HG03354 (cell line): Measurements from ENCODE around the gene DHX16.

Experiments used
- ATAC-seq: cut with Tn5 transposase; IDR thresholded peaks from one replicate; pipeline ENCODE4 v1.9.1; 2021; ENCODE audit warnings: mild to moderate bottlenecking; ENCODE audit not compliant: unreplicated experiment, poor library complexity, severe bottlenecking

The DHX16 gene

GRCh38 chr6:30645989-30646388, 26.8 kb downstream of the DHX16 start:
- ATAC-seq: no peak

DNA sequence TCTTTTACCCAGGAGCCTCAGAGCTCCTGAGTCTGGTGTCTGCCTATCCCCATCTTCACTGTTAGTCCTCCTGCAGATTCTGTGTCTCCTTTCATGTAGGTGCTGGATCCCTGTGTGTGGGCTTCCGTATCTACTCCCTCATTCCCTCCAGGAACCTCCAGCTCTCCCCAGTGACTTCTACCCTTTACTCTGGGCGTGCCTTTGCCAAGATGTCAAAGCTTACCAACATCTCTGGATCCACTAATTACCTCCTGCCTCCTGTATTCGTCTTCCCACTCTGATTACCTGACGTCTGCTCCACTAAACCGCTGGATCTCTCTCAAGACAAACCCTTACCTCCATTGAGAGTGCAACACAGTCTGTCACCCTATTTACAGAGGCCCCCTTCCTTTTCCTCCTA, 28.0 kb downstream of the DHX16 start:
- no peak for ATAC-seq

- ATAC-seq: no peak
Observed at GRCh38 chr6:30643656-30644055, 29.1 kb downstream of the DHX16 start.

- ATAC-seq: no peak
Observed at GRCh38 chr6:30641048-30641447, 31.8 kb downstream of the DHX16 start.

GRCh38 chr6:30640481-30640880, 32.3 kb downstream of the DHX16 start:
- no peak for ATAC-seq

- no peak for ATAC-seq
Observed at GRCh38 chr6:30635834-30636233, 37.0 kb downstream of the DHX16 start.

- ATAC-seq: peak; percentile 93
Observed at GRCh38 chr6:30626484-30627366, 46.1 kb downstream of the DHX16 start, which contains the start of gene ATAT1. Gene ATAT1, plus strand, starts transcription at chr6:30626874.

- ATAC-seq: no peak
Observed at GRCh38 chr6:30625511-30625910, 47.3 kb downstream of the DHX16 start.

DNA sequence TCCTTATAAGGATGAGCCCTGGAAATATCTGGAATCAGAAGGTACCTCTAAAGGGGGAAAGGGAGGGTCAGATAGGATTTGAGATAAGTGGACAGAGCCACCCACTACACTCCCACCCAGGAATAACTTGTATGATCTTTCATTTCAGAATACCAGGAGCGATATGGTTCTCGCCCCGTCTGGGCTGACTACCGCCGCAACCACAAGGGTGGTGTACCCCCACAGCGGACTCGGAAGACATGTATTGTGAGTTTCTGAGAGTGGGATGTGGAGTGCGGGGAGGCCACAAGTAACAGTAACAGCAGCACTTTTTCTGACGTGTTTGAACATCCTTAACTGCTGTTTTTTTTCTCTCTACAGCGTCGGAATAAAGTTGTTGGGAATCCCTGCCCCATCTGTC, 53.2 kb downstream of the DHX16 start:
- ATAC-seq: no peak

GRCh38 chr6:30618270-30618797, 54.5 kb downstream of the DHX16 start:
- ATAC-seq: no peak

- ATAC-seq: peak; percentile 76
Observed at GRCh38 chr6:30617565-30618269, 55.1 kb downstream of the DHX16 start, which contains the start of gene MRPS18B. Gene MRPS18B, plus strand, starts transcription at chr6:30617840. Its CDS starts 26 bp downstream, at chr6:30617866.

GRCh38 chr6:30616811-30617564, 55.8 kb downstream of the DHX16 start, which contains the start of gene PPP1R10:
Gene PPP1R10, minus strand, starts transcription at chr6:30617243. Its CDS starts 7,299 bp downstream, at chr6:30609944.
- peak; percentile 81 for ATAC-seq

DNA sequence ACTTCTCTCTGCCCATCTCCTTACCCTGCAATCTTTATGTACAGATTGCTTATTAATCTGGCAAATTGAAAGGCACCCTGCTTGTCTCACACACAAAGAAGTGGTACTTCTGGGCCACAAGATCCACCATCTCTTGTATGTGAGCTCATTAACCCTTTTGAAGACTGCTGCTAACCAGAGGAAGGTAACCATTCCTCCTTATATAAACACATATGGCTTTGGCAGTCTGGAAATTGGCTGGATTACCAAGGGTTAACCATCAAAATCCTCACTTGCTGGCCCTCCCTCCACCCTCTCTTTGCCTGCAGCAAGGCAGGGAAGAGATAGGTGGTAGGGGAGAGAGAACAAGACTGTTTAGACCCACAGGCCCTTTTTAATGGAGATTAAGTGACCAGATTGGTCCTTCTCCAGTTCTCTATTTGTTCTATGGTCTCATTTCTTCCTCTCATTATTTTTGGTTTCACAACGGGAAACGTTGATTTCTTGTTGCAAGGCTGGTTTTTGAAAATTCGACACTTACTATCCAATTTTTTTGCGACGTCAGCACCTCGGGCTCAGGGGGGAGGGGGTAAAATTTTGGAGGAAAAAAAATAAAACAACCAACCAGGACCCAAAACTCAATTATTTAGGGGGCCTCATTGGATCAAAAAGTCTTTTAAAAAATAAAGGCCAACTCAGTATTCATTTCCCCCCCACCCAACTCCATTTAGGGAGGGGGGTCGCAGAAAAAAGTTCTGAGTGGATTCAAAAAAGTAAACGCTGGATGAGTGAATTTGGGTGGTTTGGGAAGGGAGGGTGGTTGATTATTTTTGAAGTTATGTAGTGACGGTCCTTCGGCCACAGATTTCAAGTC, 56.6 kb downstream of the DHX16 start:
- ATAC-seq: no peak

DNA sequence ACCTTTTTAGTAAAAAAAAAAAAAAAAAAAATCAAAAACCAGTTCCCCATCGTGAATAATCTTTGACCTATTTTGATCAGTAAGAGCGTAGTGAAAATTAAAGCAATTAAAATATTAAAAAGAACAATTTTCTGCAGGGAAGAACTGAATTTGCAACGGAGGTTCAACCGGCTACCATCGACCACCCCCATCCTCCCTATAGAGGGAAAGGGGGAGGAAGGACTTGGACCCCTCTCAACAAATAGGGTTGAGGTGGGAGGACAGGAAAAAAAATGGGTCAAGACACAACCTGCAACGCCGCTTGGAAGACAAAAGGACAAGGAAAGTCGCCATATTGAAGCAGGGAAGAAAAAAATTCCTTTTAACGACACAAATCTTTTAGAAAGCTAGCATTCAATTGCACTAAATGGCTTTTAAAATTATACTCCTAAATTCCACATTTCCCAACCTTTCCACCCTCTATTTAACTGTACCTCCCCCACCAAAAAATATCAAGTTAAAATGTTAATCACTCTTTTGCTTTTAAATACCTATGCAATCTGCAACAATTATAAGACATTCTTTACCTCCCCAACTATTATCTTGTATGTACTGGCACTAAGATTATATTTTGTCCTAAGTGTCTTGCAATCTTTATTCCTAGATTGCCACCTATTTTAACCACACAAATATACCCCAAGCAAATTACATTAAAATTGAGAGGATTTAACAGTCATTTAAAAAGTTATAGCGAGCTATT, 57.4 kb downstream of the DHX16 start:
- no peak for ATAC-seq

DNA sequence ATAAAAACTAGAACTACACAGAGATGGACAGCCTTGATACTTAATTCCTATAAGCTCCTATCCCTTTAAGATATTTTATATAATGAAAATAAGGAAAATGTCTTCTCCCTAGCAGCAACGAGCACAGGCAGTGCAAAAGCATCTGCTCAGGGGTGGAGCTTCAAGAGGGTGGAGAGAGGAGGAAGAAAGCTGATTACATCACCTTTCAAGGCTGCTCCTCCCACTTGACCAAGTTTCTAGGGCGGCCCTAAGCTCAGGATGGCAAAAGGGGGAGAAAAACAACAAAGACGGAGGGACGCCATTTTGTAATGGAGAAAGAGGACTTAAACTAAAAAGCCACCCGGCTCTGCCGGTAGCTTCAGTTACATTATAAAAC, 58.0 kb downstream of the DHX16 start:
- ATAC-seq: peak; percentile 47

GRCh38 chr6:30614044-30614842, 58.6 kb downstream of the DHX16 start:
- ATAC-seq: no peak

- no peak for ATAC-seq
Observed at GRCh38 chr6:30613251-30614043, 59.4 kb downstream of the DHX16 start.
